HAP-1 (cell line): ENCODE data around the gene HTR6.
A peak's percentile ranks its signal among the peaks of the same experiment; 100 is the strongest.
"Not testable (repeated sequence)": the region's sequence is repeated elsewhere in the genome, so short reads cannot be mapped to it uniquely, and the experiment has no call there.

Source experiments
- DNase-seq, 2 experiments: peaks; one replicate each; pipeline ENCODE4 v3.0.0-alpha.2; 2016 to 2020; ENCODE audit warnings: low spot score in 2 of 2
- H3K27me3 ChIP-seq: fragments of 250-450 bp; sonication (Bioruptor Pico); 2 replicates; pipeline ENCODE4 v1.5.1; 2020; ENCODE audit warnings: low read depth, mild to moderate bottlenecking, moderate library complexity
- H3K36me3 ChIP-seq: fragments of 250-450 bp; sonication (Bioruptor Pico); replicated peaks from 2 replicates; pipeline ENCODE4 v1.5.1; 2020; ENCODE audit warnings: mild to moderate bottlenecking
- H3K4me1 ChIP-seq: fragments of 250-450 bp; sonication (Bioruptor Pico); 2 replicates; pipeline ENCODE4 v1.5.1; 2020; ENCODE audit warnings: mild to moderate bottlenecking
- H3K4me3 ChIP-seq: fragments of 250-450 bp; sonication (Bioruptor Pico); 2 replicates; pipeline ENCODE4 v1.5.1; 2020; ENCODE audit warnings: mild to moderate bottlenecking, moderate library complexity
- H3K9me3 ChIP-seq: fragments of 250-450 bp; sonication (Bioruptor Pico); 2 replicates; pipeline ENCODE4 v1.5.1; 2020; ENCODE audit warnings: mild to moderate bottlenecking, moderate library complexity
- in situ Hi-C: fragments of 300-500 bp; cut with MboI; formaldehyde crosslinking; loops from 3 replicates; pipeline ENCODE4 v1.14.3; 2020; ENCODE audit warnings: low sequenced_read_pairs, inconsistent platforms, mixed read lengths

The HTR6 gene

DNA sequence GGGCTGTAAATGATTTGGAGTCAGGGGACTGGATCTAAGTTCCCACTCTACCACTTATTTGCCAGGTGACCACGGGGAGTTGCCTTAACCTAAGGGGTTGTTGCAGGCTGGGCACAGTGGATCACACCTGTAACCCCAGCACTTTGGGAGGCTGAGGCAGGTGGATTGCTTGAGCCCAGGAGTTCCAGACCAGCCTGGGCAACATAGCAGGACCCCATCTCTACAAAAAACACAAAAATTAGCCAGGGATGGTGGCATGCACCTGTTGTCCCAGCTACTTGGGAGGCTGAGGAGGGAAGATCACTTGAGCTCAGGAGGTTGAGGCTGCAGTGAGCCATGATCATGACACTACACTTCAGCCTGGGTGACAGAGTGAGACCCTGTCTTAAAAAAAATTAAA, 34.5 kb upstream of the HTR6 start:
- H3K4me1 ChIP-seq, DNase-seq, H3K27me3 ChIP-seq, H3K4me3 ChIP-seq, H3K9me3 ChIP-seq, in situ Hi-C loops: not testable (repeated sequence)
- peaks cover 19% of the 10 kb centered on the region for H3K36me3 ChIP-seq

DNA sequence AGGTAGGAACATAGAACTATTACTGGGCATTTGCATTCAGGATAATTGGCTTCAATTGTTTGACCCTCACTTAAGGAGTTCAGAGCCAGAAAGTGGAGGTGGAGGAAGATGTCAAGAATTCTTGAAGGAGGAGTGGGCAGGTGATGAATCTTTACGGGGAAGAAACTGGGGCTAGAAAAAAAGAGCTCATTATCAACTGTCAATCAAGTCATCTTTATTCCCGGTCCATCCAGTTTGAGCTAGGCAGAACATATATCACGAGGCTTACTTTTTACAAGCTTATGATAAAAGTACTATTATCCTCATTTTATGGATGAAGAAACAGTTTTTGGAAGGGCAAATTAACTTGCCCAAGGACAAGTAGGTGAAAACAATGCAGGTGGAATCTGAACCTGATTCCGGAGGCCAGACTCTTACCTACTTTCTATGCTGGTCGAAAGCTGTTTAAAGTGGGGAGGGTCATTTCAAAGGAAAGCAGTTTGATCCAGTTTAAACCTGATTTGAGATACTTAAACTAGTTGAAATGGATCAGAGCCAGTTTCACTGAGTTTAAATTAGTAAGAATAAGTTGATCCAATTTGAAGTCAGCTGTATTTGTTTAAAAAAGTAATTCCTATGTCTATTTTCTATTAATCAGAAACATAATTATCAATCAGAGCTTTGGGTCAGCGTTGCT, 33.8 kb upstream of the HTR6 start:
- H3K4me1 ChIP-seq: peaks cover 7% of the 10 kb centered on the region
- peaks cover 15% of the 10 kb centered on the region for H3K36me3 ChIP-seq
- H3K9me3 ChIP-seq: no peaks in the 10 kb centered on the region
- H3K4me3 ChIP-seq: no peak overlapping the region
- in situ Hi-C loops: no loop called here
- H3K27me3 ChIP-seq: no peaks in the 10 kb centered on the region
- no peak for DNase-seq

DNA sequence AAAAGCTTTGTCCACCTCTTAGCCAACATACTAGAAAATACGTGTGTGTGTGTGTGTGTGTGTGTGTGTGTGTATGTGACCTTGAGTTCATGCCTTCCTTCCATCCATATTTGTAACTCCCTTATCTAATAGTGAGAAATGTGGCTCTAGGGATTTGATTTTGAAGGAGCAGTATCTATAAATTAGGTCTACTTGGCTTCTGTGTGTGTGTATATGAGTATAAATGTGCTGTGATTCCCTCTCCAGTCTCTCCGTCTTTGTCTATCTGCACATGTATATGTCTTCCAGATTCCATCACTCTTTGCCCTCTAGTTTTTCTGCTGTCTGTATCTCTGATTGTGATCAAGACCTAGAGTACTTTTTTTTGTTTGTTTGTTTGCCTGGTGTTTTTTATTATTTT, 32.5 kb upstream of the HTR6 start:
- H3K9me3 ChIP-seq: no peaks in the 10 kb centered on the region
- no peak overlapping the region for H3K4me3 ChIP-seq
- H3K4me1 ChIP-seq: peaks cover 7% of the 10 kb centered on the region
- in situ Hi-C loops: no loop called here
- H3K27me3 ChIP-seq: no peaks in the 10 kb centered on the region
- H3K36me3 ChIP-seq: peaks cover 2% of the 10 kb centered on the region
- no peak for DNase-seq

DNA sequence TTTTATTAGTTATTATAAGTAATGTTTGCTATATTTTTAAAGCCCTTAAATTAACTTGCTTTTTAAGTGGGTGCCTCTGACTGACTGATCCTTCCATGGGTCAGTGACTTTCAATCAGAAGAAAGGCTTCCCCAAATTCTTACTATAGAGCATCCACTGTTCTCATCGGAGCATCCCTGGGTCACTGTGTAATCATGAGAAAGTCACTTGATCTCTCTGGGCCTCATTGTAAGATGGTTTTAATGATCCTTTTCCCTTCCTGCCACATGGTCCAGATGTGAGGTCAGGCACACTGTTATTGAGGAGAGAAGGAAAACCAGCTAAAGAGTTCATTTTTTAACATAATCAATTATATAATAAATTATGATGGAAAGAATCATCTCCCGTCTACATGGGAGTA, 31.6 kb upstream of the HTR6 start:
- Histone ChIP-seq H3K4me1 (peaks cover 7% of the 10 kb centered on the region), H3K9me3 (no peaks in the 10 kb centered on the region), H3K36me3 (no peaks in the 10 kb centered on the region; the same call in 1 of the 2 replicates), H3K27me3 (no peaks in the 10 kb centered on the region), H3K4me3 (no peak overlapping the region)
- in situ Hi-C loops: no loop called here
- DNase-seq: no peak

DNA sequence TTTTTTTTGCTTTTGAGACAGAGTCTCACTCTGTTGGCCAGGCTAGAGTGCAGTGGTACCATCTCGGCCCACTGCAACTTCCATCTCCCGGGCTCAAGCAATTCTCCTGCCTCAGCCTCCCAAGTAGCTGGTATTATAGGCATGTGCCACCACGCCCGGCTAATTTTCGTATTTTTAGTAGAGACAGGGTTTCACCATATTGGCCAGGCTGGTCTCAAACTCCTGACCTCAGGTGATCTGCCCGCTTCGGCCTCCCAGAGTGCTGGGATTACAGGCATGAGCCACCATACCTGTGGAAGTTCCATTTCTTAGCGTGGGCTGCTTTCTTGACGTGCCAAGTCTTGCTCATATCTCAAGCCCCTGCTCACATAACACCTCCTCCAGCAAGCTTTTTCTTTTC, 29.6 kb upstream of the HTR6 start:
- H3K9me3 ChIP-seq, DNase-seq, in situ Hi-C loops, H3K36me3 ChIP-seq, H3K4me3 ChIP-seq, H3K27me3 ChIP-seq, H3K4me1 ChIP-seq: not testable (repeated sequence)

DNA sequence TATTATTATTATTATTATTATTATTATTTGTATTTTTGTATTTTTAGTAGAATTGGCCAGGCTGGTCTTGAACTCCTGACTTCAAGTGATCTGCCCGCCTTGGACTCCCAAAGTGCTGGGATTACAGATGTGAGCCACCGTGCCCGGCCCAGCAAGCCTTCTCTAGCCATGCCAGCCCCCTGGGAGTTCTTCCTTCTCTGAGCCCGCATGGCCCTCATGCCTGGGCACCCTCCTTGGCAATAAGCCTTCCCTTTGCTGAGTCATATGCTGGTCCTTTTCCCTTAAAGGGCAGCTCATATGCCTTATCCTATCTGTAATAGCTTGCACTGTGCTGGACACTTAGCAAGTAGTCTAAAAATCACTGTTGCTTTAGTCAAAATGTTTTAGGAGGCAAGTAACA, 29.0 kb upstream of the HTR6 start:
- Histone ChIP-seq H3K36me3 (no peaks in the 10 kb centered on the region), H3K27me3 (no peaks in the 10 kb centered on the region), H3K9me3 (no peaks in the 10 kb centered on the region), H3K4me3 (no peak overlapping the region), H3K4me1 (peaks cover 5% of the 10 kb centered on the region)
- DNase-seq: no peak
- in situ Hi-C loops: no loop called here

DNA sequence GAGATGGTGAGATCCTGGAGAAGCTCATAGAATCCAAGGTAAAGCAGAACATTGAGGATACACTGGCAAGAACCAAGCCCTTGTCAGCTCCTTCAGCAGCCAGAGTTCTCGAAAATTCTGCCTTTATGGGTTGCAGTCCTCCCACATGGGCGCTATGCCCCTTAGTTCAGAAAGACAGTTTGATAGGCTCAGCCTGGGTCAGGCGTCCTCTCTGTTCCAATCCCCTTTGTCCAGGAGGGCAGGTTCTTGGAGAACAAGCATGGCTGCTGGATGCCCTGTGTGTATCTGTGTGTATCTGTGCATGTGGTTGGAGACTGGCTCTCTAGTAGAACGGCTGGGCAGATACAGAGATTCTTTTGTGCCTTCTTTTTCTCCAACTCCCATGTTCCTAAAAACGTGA, 28.6 kb upstream of the HTR6 start:
- Histone ChIP-seq H3K27me3 (no peaks in the 10 kb centered on the region), H3K4me1 (peaks cover under 1% of the 10 kb centered on the region), H3K9me3 (no peaks in the 10 kb centered on the region), H3K4me3 (no peak overlapping the region), H3K36me3 (no peaks in the 10 kb centered on the region)
- in situ Hi-C loops: no loop called here
- no peak for DNase-seq

DNA sequence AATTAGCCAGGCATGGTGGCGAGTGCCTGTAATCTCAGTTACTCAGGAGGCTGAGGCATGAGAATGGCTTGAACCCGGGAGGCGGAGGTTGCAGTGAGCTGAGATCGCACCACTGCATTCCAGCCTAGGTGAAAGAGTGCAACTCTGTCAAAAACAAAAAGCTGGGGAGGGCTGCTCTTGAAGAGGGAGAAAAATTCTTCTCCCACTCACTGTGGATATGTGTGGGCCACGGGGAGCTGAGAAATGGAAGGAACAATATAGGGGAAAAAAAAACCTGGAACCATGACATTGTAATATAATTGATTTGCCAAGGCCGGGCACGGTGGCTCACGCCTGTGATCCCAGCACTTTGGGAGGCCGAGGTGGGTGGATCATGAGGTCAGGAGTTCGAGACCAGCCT, 27.9 kb upstream of the HTR6 start:
- in situ Hi-C loops, H3K36me3 ChIP-seq, H3K27me3 ChIP-seq, H3K4me1 ChIP-seq, H3K9me3 ChIP-seq, H3K4me3 ChIP-seq, DNase-seq: not testable (repeated sequence)

DNA sequence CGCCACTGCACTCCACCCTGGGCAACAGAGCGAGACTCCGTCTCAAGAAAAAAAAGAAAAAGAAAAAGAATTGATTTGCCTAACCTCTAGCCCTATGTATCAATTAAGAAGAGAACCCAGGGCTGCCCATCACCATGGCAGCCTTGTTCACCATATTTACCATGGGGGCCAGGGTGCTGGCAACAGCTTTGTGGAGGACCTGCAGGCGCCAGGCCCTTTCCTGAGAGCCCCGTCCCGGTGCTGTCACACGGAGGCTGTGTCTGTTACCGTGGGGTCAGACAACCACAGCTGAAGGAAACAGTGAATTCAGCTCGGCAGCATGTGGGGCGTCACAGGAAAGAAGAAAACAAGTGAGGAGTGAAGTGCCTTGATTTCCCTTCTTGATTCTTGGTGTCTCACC, 27.1 kb upstream of the HTR6 start:
- Histone ChIP-seq H3K36me3 (no peaks in the 10 kb centered on the region), H3K9me3 (no peaks in the 10 kb centered on the region), H3K27me3 (no peaks in the 10 kb centered on the region), H3K4me3 (no peak overlapping the region), H3K4me1 (no peaks in the 10 kb centered on the region)
- DNase-seq: no peak
- in situ Hi-C loops: no loop called here

DNA sequence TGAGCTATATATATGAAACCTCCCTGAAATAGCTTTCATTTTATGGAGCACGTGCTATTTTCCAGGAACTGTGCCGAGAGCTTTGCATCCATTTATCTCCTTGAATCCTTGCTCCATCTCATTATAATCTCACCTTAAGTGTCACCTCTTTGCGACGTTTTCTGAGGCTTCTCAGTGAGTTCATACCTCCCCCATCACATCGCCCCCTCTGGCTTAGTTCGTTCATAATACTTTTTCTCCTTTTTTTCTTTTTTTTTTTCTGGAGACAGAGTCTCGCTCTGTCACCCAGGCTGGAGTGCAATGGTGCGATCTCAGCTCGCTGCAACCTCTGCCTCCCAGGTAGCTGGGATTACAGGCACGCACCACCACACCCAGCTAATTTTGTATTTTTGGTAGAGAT, 25.4 kb upstream of the HTR6 start:
- H3K9me3 ChIP-seq, in situ Hi-C loops, H3K4me1 ChIP-seq, H3K27me3 ChIP-seq, DNase-seq, H3K36me3 ChIP-seq, H3K4me3 ChIP-seq: not testable (repeated sequence)

DNA sequence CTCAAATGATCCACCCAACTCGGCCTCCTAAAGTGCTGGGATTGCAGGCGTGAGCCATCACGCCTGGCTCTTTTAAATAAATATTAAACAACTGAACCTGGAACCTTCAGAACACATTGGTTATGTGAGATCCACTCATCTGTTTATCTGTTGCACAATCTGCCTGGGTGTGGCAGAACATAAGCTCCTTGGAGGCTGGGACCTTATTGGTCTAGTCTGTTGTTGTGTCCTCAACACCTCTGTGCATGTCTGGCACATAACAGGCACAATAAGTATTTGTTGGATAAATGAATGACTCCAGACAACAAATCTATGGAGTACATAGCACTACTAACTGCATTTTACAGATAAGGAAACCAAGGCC, 24.7 kb upstream of the HTR6 start:
- DNase-seq: no peak
- in situ Hi-C loops: no loop called here
- H3K27me3 ChIP-seq: no peaks in the 10 kb centered on the region
- H3K4me3 ChIP-seq: no peak overlapping the region
- H3K4me1 ChIP-seq: peaks cover 4% of the 10 kb centered on the region; the same call in 1 of the 2 replicates
- no peaks in the 10 kb centered on the region for H3K9me3 ChIP-seq
- no peaks in the 10 kb centered on the region for H3K36me3 ChIP-seq

DNA sequence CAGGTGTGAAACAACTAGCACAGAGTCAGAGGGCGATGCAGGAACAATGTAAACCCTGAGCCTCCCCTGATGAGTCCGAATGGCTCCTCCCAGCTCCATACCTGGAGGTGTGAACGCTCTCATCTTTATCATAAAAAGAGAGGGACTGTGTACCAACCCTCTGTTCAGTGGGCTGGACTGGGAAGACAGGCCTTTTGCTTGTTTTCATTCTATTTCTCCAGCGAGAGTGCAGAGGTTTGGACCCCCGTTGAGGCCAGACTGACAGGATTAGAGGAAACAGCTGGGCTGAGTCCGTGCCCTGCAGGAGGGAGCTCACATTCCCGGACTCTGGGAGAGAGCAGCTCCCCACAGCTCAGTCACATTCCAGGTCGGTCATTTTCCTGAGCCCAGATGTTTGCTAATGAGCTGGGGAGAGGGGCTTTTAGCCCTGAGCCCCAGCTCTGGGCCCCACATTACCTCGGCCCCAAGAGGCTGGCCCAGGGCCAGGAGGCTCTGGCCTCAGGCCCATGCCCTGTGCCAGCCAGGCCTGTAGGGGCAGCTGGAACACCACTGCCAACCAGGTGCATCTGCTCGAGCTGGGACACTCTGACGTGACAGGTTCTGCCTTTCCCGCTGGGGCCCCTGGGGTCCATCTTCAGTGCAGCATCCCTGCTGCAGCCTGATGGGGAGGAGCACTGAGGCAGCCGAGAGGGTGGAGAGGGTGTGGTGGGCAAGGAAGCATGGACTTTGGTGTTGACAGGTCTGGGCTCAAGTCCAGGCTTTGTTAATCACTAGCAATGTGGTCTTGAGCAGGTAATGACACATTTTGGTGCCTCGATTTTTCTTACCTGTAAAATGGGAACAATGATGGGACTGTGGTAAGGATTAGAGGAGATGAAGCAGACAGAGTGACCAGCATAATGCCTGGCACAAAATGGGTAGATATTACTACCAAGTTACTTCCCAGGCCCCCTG, 24.0 kb upstream of the HTR6 start:
- Histone ChIP-seq H3K27me3 (no peaks in the 10 kb centered on the region), H3K4me1 (peaks cover 9% of the 10 kb centered on the region), H3K4me3 (no peak overlapping the region), H3K36me3 (no peaks in the 10 kb centered on the region), H3K9me3 (no peaks in the 10 kb centered on the region)
- in situ Hi-C loops: no loop called here
- no peak for DNase-seq

DNA sequence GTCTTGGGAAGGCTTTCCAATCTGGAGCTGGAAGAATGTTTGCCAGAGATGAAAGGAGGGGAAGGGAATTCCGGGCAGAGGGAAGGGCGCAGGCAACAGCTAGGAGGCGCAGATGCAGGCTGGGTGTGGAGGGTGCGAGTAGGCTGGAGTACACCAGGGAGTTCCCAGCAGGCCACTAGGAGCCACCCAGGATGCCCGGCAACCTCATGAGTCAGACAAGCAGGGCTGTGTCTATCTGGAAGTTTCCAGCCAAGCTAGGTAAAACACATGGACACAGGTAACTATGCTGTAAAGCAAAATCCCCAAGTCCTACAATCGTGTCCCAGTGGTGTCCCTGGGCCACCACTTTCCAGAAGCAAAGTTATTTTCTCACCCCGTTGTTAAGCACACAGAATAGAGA, 21.6 kb upstream of the HTR6 start:
- DNase-seq: no peak

DNA sequence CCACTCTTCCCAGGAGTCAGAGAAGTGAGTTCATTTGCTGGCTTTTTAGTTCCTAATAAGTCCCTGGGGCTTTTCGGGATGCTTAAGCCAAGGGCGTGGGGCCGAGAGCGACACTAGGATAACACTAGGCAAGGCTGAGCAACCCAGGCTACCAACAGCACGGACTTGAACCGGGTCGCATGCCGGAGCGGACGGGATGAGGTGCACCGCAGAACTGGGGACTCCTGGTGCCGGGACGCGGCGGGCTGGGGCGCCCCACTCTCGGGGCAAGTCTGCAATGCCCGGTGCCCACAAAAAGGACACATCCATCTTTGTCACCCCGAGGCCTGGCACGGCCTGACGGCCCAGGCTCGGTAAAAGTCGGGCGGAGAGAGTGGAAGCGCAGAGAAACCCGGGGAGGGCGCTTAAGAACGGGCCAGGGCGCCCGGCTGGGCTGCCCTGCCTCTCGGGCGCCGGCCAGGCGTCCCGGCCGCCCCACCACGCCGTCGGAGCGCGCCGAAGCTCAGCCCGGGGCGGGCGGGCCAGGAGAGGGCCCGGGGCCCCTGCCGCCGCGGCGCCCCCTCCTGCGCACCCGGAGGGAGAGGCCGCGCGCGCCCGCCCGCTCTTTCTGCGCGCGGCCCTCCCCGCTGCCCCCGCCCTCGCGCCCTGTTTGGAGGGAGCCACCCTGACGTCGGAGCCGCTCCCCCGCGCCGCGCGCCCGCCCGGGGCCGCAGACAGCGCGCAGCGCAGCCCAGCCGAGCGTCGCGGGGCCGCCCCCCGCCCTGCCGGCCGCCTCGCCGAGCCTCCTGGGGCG, 20.9 kb upstream of the HTR6 start, which contains the start of gene NBL1:
Gene NBL1, plus strand, starts transcription at position 710 of the 793 bp plus-strand sequence. CDS start 10,720 bp downstream, outside the sequence.
- Histone ChIP-seq H3K36me3 (no peaks in the 10 kb centered on the region), H3K4me3 (peak within 1 kb of the TSS; percentile 63), H3K4me1 (peaks cover 12% of the 10 kb centered on the region), H3K27me3 (no peaks in the 10 kb centered on the region), H3K9me3 (no peaks in the 10 kb centered on the region)
- DNase-seq: peak; percentile 53 to 79
- in situ Hi-C loops: no loop called here

More for the DNA sequence above, 21.6 kb upstream of the HTR6 start:
- Histone ChIP-seq H3K4me1 (peaks cover 12% of the 10 kb centered on the region), H3K36me3 (no peaks in the 10 kb centered on the region), H3K27me3 (no peaks in the 10 kb centered on the region), H3K4me3 (no peak overlapping the region), H3K9me3 (no peaks in the 10 kb centered on the region)
- in situ Hi-C loops: no loop called here
